Stimulated activated CD4-positive, alpha-beta T cell treated with anti-CD3 and anti-CD28 coated beads, Interleukin-15, amount 100 ng/mL, for 48 hours (primary cell): Measurements from ENCODE around the gene KDM4F.
"Not testable (repeated sequence)": the region's sequence is repeated elsewhere in the genome, so short reads cannot be mapped to it uniquely, and the experiment has no call there.

ENCODE experiments used
- DNase-seq, 2 donors: peaks; one replicate each; pipeline ENCODE4 v3.0.0-alpha.2; 2020; ENCODE audit warnings: low read depth in 2 of 2

The KDM4F gene

DNA sequence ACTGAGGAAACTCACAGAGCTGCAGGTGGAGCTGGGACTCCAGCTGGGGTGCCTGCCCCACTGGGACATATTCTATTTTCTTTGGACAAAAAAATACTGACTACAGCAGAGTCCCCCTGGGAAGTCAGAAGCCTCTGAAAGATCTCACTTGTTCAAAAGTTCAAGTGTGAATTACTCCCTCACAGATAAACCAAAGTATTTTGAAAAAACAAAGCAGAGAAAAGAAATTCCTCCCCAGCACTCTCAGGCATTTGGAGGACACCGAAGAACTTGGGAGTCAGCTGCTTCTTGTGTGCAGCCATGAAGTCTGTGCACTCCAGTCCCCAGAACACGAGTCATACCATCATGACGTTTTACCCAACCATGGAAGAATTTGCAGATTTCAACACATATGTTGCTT is at the start of gene KDM4F:
TSS of gene KDM4F (plus strand) at position 301 of the 400 bp plus-strand sequence.
- DNase-seq: not testable (repeated sequence)

DNA sequence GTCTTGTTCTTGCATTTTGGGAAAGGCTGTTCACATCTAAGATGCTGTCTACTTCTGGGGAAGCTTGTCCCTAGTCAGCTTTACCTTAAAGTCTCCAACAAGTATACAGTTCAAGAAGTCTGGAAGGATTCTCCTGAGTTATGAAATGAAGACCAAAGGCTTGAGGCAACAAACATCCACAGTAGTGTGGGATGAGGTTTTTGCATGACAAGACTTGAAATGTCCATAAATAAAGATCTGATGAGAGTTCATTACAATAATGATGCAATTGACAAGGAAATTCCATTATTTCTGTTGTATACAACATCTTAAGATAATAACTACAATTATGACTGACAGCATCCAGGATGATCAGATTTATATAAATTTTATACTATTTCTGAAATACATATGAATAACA is 45.5 kb upstream of the KDM4F start:
- no peak for DNase-seq

DNA sequence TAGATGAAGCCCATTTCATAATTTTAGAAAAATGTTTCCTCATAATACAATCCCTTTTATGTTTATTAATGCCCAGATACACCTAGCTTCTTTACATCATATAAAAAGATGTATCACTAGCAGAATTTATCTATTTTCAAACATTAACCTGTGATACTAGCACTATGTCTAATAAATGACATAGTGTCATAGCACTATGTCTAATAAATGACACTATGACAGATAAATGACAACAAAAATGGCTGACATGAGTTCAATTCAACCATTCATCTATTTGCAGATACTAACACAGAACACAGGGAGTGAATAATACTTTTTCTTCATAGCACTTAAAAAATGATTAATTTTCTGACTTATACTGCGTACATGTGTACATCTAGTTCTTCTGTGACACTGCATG is 43.6 kb upstream of the KDM4F start:
- DNase-seq: no peak

DNA sequence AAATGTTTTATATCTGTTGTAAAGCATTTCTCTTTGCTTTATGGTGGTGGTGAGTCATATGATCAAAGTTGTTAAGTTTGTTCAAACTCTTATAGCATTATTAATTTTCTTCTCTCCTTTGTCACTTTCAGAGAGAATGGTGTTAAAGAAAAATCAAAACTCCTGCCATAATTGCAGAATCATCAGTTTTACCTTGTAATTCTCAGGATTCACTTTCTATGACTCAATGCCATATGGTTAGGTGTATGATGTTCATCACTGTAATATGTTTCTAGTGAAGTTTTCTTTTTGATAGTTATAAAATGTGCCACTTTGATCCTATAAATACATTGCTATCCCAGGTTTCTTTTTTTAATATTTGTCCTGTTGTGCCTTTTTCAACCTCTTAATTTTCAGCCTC is 37.8 kb upstream of the KDM4F start:
- no peak for DNase-seq

DNA sequence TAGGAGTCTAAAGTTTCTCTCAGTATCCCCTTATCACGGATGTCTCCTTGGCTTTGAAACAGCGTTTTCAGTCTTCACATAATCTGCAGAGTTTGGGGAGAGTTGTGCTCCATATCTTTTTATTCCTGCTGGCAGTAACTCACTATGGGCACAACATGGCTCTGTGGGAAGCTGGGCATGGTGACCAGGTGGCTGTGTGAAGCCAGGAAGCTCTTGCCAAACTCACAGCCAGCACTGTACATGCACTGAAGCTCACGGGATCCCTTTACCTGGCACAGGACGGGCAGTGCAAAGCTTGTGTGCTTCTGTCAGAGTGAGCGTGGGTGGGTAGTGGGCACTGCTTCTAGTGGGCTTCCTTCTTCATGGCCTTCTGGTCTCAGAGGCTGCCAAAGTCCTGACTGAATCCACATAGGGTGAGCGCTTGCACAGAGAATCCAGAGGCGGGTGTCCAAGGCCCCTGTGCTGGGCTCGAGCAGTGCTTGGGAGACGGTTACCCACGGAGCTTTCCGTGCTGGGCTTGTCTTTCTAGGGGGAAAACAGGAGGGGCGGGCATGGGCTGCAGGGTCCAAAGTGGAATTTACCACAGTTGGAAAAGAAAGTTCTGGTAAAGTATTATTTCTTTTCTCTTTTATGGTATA is 34.9 kb upstream of the KDM4F start:
- DNase-seq: no peak

DNA sequence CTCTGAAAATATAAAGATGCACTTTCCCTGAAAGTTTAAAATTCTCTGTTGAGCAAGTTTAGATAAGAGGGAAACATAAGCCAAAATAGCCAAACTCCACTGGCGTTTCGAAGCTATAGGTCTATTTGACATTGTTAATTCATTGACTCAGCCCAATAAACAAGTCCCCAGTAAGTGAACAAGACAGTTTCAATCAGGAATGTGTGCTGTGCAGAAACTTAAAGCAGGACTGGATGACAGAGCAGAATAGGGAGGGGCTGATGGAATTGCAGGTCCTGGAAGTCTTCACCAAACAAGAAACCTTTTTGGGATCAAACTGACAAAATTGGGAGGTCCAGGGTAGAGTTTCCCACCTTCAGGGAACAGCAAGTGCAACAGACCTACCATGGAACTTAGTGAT is 33.1 kb upstream of the KDM4F start:
- DNase-seq: no peak

DNA sequence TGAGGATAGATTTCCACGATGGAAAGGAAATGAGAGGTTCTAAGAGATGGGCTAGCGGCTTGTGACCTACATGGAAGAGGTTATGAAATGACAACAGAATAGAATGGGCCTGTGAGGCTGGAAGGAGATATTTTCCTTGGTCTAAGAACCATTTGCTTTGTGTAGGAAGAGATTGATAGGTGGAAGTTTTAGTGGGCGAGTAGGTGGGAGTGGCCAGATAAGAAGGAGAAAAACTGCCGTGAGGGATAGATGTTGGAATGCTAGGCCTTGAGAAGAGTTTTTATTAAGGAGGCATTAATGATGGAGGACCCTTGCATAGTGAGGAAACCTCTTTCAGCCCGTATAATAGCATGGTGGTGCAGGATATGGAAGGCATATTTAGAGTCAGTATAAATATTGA is 27.8 kb upstream of the KDM4F start:
- DNase-seq: not testable (repeated sequence)

DNA sequence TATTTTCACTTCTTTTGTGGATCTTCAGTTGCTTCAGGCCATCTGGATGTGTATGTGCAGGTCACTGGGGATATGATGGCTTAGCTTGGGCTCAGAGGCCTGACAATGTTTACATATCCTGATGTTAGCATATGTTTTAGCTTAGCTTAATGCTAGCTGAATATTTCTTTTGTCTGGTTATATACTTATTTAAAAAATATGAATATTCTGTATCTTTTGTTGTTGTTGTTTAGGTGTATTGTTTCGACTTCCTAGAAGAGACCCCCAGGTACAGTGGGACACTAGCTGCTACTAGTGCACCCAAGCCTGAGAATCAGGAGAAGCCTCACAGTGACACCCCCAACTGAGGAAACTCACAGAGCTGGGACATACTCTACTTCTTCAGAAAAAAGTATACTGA is 24.3 kb upstream of the KDM4F start, which contains the start of gene KDM4E:
TSS of gene KDM4E (plus strand) at position 301 of the 400 bp plus-strand sequence. CDS start 300 bp downstream, outside the sequence.
- DNase-seq: no peak

DNA sequence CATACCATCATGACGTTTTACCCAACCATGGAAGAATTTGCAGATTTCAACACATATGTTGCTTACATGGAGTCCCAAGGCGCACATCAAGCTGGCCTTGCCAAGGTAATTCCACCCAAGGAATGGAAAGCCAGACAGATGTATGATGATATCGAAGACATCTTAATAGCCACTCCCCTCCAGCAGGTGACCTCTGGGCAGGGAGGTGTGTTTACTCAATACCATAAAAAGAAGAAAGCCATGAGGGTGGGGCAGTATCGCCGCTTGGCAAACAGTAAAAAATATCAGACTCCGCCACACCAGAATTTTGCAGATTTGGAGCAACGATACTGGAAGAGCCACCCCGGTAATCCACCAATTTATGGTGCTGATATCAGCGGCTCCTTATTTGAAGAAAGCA is 23.6 kb upstream of the KDM4F start:
- not testable (repeated sequence) for DNase-seq

DNA sequence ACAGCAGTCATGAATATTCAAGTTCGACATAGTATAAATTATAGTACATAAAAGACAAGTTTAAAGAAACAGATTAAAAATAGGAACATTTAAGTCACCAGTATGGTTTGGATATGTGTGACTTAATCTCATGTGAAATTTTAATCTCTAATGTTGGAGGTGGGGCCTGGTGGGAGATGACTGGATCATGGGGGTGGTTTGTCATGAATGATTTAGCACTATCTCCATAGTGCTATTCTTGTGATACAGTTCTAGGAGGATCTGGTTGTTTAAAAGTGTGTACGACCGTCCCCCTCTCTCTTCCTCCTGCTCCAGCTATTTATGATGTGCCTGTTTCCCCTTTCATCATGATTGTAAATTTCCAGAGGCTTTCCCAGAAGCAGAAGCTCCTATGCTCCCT is 20.9 kb upstream of the KDM4F start:
- DNase-seq: no peak

DNA sequence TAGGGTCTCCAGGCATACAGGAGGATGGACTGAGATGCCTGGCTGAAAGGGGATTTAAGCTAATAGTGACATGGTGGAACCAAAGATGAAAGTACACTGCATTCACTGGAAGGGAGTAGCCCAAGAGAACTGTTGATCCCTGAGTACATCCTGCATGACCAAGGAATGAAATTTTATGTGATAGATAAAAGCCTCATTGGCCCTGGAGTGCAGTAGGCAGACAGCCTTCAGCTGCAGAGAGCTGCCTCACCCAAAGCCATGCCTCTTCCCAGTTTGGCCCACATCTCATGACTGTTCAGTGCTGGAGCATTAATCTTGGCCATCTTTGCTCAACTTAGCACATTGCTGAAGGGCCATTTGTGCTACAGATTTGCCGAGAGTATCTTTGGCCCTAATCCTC is 16.2 kb upstream of the KDM4F start:
- no peak for DNase-seq

DNA sequence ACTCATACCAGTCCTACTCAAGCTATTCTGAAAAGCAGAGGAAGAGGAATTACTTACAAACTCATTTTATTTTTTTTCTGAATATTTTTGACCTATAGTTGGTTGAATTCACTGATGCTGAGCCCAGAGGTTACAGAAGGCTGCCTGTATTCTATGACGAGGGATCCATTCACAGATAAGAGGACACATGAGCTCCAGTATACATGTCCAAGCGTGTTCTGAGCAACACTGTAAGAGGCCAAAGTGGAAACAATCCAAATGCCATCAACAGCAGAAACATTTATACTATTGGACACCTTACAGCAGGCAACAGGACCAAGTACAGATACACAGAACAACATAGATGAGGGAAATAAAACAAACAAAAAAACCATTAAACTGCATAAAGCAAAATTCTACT is 13.9 kb upstream of the KDM4F start:
- no peak for DNase-seq

DNA sequence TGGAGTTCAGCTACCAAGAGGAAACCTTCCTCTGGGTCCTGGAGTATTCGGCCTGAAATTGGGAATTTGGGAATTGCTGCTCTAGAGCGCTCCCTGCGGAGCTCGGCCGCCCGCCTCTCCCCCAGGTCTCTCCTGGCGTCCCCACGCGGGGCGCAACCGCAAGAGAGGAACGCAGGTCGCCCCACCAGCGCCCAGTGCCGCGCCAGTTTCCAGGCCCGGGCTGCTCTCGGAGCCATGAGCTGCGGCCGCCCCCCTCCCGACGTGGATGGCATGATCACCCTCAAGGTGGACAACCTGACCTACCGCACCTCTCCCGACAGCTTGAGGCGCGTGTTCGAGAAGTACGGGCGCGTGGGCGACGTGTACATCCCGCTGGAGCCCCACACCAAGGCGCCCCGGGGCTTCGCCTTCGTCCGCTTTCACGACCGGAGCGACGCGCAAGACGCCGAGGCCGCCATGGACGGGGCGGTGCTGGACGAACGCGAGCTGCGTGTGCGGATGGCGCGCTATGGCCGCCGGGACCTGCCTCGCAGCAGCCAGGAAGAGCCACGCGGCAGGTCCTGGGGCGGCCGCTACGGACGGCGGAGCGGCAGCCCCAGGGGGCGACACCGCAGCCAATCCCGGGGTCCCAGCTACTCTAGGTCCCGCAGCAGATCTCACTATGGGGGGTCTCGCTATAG is 11.7 kb upstream of the KDM4F start:
- DNase-seq: peak in 1 of 2 donors; percentile 3

DNA sequence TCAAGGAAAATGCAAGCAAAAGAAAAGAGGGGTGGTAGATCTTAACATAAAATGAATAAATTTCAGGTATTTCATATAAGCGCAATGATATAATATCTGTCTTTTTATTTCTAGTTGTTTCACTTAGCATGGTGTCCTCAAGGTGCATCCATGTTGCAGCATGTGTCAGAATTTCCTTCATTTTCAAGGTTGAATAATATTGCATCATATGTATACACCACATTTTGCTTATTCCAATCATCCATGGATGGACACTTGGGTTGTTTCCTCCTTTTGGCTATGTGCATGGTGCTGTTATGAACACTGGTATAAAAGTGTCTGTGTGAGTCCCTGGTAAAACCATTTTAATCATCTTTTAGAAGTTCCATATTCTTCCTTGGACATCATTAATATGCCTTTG is 7.0 kb upstream of the KDM4F start:
- DNase-seq: no peak

DNA sequence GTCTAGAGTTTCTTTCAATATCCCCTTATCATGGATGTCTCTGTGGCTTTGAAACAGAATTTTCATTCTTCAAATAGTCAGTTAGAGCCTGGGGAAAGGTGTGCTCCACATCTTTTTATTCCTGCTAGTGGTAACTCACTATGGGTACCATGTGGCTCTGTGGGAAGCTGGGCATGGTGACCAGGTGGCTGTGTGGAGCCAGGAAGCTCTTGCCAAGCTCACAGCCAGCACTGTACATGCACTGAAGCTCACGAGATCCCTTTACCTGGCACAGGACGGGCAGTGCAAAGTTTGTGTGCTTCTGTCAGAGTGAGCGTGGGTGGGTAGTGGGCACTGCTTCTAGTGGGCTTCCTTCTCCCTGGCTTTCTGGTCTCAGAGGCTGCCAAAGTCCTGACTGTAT is 6.3 kb upstream of the KDM4F start:
- DNase-seq: no peak

DNA sequence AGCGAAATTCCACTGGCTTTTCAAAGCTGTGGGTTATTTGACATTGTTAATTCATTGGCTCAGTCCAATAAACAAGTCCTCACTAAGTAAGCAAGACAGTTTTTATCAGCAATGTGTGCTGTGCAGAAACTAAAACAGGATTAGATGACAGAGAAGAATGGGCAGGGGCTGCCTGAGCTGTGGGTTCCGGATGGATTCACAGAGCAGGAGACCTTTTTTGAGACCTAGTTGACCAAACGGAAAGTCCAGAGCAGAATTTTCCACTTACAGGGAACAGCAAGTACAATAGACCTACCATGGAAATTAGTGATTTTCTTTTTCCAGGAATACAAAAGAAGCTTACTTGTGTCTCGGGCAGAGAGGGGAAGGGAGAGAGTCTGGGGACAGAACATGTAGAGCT is 5.2 kb upstream of the KDM4F start:
- no peak for DNase-seq

DNA sequence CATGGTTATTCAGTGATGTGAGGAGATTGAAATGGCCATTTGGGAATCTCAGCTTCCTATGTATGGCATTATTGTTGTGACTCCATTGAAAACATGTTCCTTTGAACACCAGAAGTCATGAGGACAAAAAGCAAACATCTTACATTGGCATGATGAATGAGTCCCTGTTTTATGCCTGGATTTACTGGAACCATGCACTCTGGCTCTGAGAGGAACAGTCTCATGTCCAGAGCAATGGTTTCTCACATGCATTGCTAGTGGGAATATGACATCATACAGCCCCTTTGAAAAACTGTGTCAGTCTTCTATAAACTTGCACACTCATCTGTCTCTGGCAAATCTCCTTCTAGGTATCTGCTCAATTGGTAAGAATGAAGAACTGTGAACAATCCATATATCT is 3.4 kb upstream of the KDM4F start:
- no peak for DNase-seq

DNA sequence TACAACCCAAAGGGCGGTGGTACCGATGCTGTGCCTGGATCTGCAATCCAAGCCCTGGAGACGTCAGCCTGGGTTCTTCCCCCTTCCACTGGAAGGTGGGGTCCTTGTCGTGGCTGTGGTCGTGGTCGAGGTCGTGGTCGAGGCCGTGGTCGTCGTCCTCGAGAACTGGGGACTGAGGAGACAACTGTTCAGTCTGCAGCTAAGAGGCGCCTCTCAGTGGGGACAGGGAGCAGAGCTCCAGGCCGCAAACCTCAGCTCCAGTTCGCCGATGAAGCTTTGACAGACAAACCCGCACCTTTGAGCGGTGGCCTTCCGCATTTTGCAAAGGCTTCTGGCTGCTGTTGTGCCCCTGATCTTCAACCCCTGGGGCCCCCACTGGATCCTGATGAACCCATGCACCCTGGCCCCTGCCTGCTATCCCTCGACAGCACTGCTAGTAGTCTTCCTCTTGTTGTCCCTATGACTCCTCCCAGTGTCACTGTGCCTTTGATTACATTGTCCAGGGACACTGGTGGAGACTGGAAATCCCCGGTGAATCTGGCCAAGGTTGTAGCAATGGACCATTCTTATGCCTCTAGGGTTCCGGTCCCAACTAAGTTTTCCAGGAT is 1.5 kb downstream of the KDM4F start:
- DNase-seq: no peak

DNA sequence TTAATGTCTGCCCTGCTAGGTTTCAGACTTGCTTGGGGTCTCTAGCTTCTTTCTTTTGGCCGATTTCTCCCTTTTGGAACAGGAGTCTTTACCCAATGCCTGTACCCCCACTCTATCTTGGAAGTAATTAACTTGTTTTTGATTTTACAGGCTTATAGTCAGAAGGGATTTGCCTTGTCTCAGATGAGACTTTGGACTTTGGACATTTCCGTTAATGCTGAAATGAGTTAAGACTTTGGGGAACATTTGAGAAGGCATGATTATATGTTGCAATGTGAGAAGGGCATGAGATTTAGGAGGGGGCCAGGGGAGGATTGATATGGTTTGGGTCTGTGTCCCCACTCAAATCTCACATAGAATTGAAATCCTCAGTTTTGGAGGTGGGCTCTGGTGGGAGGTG is 5.1 kb downstream of the KDM4F start:
- no peak for DNase-seq

DNA sequence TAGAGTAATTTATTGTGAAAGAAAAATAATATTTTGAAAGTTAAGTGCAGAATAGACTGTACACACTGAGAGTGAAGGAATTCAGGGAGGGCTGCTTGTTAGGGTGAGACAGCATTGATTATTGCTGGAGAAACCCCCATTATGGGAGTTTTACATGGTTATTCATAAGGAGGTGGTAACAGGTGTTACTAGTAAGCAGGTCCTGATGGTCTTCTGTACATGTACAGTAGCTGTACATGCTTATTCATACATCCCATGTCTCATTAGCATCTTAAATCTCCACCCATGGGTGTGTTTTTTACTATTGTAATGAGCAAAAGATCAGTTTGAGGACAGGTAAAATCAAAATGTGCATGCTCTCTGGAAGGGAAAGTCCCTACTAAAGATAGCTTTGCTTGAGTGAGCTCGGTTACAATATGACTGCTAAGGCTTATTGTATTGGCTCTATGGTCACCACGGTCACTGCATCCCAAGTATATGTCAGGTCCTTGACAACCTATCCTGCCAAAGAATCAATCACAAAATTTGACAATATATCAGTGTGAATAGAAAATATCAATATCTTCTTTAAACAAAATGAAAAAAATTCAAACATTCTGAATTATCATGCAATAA is 6.2 kb downstream of the KDM4F start:
- no peak for DNase-seq

DNA sequence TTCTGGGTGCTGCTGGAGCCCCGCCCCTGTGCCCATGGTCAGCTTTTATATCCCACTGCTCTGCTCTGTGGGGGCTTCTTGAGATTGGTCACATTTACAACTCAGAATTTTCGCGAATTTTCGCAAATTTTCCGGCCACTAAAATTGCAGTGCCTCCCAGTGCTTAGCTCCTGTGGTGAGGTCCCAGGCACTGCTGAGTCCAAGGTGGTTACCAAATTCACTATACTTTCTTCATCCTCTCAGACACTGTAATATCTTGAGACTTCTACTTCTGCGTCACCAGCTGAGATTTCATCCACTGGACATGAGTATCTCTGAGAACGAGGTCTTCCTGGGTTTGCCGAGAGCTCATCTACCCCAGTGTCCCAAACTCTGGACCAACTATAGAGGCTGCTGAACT is 8.7 kb downstream of the KDM4F start:
- no peak for DNase-seq

DNA sequence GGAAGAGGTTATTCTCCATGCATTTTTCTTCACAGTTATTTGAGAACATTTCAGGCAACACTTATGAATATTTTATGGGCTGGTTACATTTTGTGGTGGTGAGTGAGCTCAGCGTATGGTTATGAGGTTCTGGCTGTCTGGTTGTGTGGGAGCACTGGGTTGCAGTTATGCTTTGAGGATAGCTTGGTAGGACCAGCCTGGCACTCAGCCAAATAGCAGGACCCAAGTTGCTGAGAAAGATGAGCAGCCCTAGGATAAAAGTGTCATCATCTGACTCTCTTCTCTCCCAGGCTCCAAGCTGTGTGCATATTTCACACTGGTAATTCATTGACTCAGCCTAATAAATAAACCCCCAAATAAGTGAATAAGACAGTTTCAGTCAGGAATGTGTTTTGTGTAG is 9.4 kb downstream of the KDM4F start:
- DNase-seq: no peak

DNA sequence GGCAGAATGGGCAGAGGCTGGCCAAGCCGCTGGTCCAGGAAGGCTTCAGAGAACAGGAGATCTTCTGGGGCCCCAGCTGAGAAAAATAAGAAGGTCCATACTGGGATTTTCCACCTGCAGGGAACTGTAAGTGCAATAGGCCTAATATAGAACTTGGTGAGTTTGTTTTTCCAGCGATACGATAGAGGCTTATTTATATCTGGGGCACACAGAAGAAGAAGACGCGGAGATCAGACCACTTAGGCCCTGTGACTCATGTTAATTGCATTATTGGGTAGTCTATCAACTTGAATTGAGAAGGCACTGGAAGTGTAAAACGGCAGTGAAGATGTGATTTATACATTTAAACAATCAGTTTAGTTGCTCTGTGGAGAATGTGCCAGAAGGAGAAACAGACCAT is 9.8 kb downstream of the KDM4F start:
- no peak for DNase-seq
